Mesendoderm (in vitro differentiated cells): ENCODE data around the gene RAMACL. TPM values are rescaled to one million over a fixed set of nuclear protein-coding genes. Genes with fewer than 3 reads are reported as not detected.
"Not testable (repeated sequence)": the region's sequence is repeated elsewhere in the genome, so short reads cannot be mapped to it uniquely, and the experiment has no call there.

Source experiments
- DNase-seq: peaks from one replicate; pipeline ENCODE4 v3.0.0; 2013
- H2AK5ac ChIP-seq: 2 replicates; pipeline ENCODE4 v1.6.1; 2013; ENCODE audit warnings: low read length, inconsistent platforms
- H2BK120ac ChIP-seq: 2 replicates; pipeline ENCODE4 v1.6.1; 2013; ENCODE audit warnings: low read depth, mild to moderate bottlenecking, low read length, moderate library complexity, mixed read lengths
- H2BK15ac ChIP-seq: replicated peaks from 2 replicates; pipeline ENCODE4 v1.6.1; 2013; ENCODE audit warnings: low read depth, mild to moderate bottlenecking, moderate library complexity
- H2BK5ac ChIP-seq: 2 replicates; pipeline ENCODE4 v1.6.1; 2013; ENCODE audit warnings: low read length, inconsistent platforms
- H3K18ac ChIP-seq: 2 replicates; pipeline ENCODE4 v1.6.1; 2013; ENCODE audit warnings: mild to moderate bottlenecking, low read length, mixed read lengths
- H3K23ac ChIP-seq: one replicate; pipeline ENCODE4 v1.6.1; 2013; ENCODE audit warnings: low read length
- H3K27ac ChIP-seq: 2 replicates; pipeline ENCODE4 v1.5.1; 2013; ENCODE audit warnings: low read depth, mild to moderate bottlenecking, inconsistent platforms, low read length, moderate library complexity
- H3K27me3 ChIP-seq: 2 replicates; pipeline ENCODE4 v1.6.1; 2013; ENCODE audit warnings: low read length, control low read depth, mild to moderate bottlenecking, inconsistent platforms; ENCODE audit not compliant: insufficient read depth, poor library complexity
- H3K36me3 ChIP-seq: 2 replicates; pipeline ENCODE4 v1.6.1; 2013; ENCODE audit warnings: low read length, inconsistent platforms; ENCODE audit not compliant: control insufficient read depth, insufficient read depth
- H3K4ac ChIP-seq: one replicate; pipeline ENCODE4 v1.6.1; 2013; ENCODE audit warnings: low read depth, mild to moderate bottlenecking, low read length, moderate library complexity
- H3K4me1 ChIP-seq: 2 replicates; pipeline ENCODE4 v1.6.1; 2013; ENCODE audit warnings: low read depth, low read length, inconsistent platforms; ENCODE audit not compliant: control insufficient read depth
- H3K4me2 ChIP-seq: 2 replicates; pipeline ENCODE4 v1.6.1; 2013; ENCODE audit warnings: low read length
- H3K4me3 ChIP-seq: 2 replicates; pipeline ENCODE4 v1.5.1; 2013; ENCODE audit warnings: mild to moderate bottlenecking, low read length
- H3K56ac ChIP-seq: one replicate; pipeline ENCODE4 v1.6.1; 2013; ENCODE audit warnings: low read length
- H3K79me1 ChIP-seq: 2 replicates; pipeline ENCODE4 v1.6.1; 2013; ENCODE audit warnings: low read length, inconsistent platforms
- H3K79me2 ChIP-seq: 2 replicates; pipeline ENCODE4 v1.6.1; 2013; ENCODE audit warnings: mild to moderate bottlenecking, low read length; ENCODE audit not compliant: control insufficient read depth, insufficient read depth
- H3K9ac ChIP-seq: 2 replicates; pipeline ENCODE4 v1.6.1; 2013; ENCODE audit warnings: low read length, inconsistent platforms
- H4K5ac ChIP-seq: one replicate; pipeline ENCODE4 v1.6.1; 2013; ENCODE audit warnings: low read length
- H4K8ac ChIP-seq: one replicate; pipeline ENCODE4 v1.6.1; 2013; ENCODE audit warnings: low read depth, mild to moderate bottlenecking, control low read depth, low read length, moderate library complexity
- WGBS: extraction: QIAGEN DNeasy Blood & Tissue Kit; methylation state at CpG from one replicate; pipeline ENCODE4 v1.1.7; 2013; ENCODE audit warnings: low lambda C conversion rate, missing lambda C conversion rate; ENCODE audit not compliant: insufficient coverage; ENCODE audit errors: extremely low coverage; 5-methylcytosine and 5-hydroxymethylcytosine counted together
- polyA plus RNA-seq, 2 experiments: library from polyadenylated mRNA; stranded (reverse); fragments of 200-250 nt; gene quantifications; one replicate each; pipeline ENCODE4 v1.2.3, GENCODE V29; 2013

Gene RAMACL
- 0.32 TPM for polyA plus RNA-seq (2013, experiment 1 of 2)
- polyA plus RNA-seq (2013, experiment 2 of 2): 0.28 TPM

DNA sequence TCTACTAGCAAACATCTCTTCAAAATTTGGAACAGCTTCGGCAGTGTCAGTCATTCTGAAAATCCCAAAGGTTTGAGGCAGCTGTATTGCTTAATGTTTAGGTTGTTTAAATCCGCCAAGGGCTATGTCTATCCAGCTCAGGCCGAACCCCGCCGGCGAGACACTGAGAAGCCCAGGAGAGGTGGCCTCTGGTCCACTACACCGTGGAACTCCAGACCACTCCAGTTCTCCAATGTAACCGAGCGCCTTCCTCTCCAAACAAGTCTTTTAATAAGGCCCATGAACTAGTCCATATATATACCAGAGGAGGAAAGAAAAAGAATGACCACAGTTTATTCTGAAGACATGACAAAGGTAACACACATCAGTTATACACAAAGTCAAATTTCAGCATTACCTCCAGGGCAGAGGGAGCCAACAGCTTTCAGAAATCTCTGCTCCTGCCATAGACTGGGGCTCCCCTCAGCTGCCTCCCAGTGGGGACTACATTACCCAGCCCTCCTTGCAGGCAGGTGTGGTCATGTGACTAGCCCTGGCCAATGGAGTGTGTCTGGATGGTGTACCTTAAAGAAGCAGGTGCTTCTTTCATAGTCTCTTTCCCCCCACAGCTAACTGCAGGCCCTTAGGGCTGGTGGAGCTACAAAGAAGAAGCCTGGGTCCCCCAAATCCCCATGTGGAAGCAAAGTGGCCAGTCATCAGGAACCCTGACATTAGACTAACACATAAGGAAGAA, at the start of gene RAMACL:
Gene RAMACL, minus strand, starts transcription at position 255 of the 733 bp plus-strand sequence. Its CDS starts 201 bp downstream, at position 54.
- Histone ChIP-seq H3K4me3 (no peak within 1 kb of the TSS), H3K79me1 (no peaks in the 10 kb centered on the region), H2BK5ac (no peak within 1 kb of the TSS), H3K4ac (no peak within 1 kb of the TSS), H4K5ac (no peak within 1 kb of the TSS), H3K9ac (no peak within 1 kb of the TSS), H3K27me3 (no peaks in the 10 kb centered on the region), H3K4me1 (no peaks in the 10 kb centered on the region), H3K23ac (no peak within 1 kb of the TSS), H4K8ac (no peak within 1 kb of the TSS), H2BK120ac (no peak within 1 kb of the TSS), H3K4me2 (no peak within 1 kb of the TSS), H3K18ac (no peak within 1 kb of the TSS), H3K36me3 (no peaks in the 10 kb centered on the region), H3K56ac (no peak within 1 kb of the TSS), H2BK15ac (no peak within 1 kb of the TSS), H3K27ac (no peak within 1 kb of the TSS), H2AK5ac (no peak within 1 kb of the TSS), H3K79me2 (no peaks in the 10 kb centered on the region)
- no CpG with 5 or more reads among the region's 9 CpGs for WGBS
- DNase-seq: peak; percentile 75

GRCh38 chr6:166635013-166635970, 48.8 kb upstream of the RAMACL start:
- no peak for DNase-seq
- Histone ChIP-seq H2AK5ac (no peak overlapping the region), H3K9ac (no peak overlapping the region), H3K79me2 (no peaks in the 10 kb centered on the region), H2BK120ac (no peak overlapping the region), H3K4ac (no peak overlapping the region), H3K27me3 (no peaks in the 10 kb centered on the region), H3K36me3 (no peaks in the 10 kb centered on the region), H3K4me1 (peaks cover under 1% of the 10 kb centered on the region), H3K79me1 (no peaks in the 10 kb centered on the region), H3K27ac (no peak overlapping the region), H3K18ac (no peak overlapping the region), H4K5ac (no peak overlapping the region), H3K4me2 (no peak overlapping the region), H4K8ac (no peak overlapping the region), H3K56ac (no peak overlapping the region), H2BK5ac (no peak overlapping the region), H2BK15ac (no peak overlapping the region), H3K23ac (no peak overlapping the region), H3K4me3 (no peak overlapping the region)
- WGBS: 100% methylated on average over 3 of the region's 20 CpGs

DNA sequence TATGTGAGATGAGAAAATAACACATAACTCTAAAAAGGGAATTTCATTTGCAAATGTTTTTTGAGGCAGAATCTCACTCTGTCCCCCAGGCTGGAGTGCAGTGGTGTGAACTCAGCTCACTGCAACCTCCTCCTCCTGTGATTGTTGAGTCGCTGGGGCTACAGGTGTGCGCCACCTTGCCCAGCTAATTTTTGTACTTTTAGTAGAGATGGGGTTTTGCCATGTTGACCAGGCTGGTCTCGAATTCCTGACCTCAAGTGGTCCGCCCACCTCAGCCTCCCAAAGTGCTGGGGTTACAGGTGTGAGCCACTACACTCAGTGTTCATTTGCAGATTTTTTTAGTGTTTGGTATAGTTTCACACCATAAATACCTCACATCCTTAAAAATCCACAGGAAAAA, 48.1 kb upstream of the RAMACL start:
- not testable (repeated sequence) for H3K27me3 ChIP-seq, H2AK5ac ChIP-seq, H2BK15ac ChIP-seq, H3K18ac ChIP-seq, DNase-seq, H3K4me2 ChIP-seq, H3K79me2 ChIP-seq, H3K23ac ChIP-seq, H3K79me1 ChIP-seq, H4K5ac ChIP-seq, H3K27ac ChIP-seq, H3K4me1 ChIP-seq, H2BK5ac ChIP-seq, H3K4me3 ChIP-seq, H3K56ac ChIP-seq, H4K8ac ChIP-seq, H3K36me3 ChIP-seq, H3K4ac ChIP-seq, H2BK120ac ChIP-seq, H3K9ac ChIP-seq
- WGBS: no CpG with 5 or more reads among the region's 4 CpGs

GRCh38 chr6:166633732-166634535, 47.5 kb upstream of the RAMACL start:
- Histone ChIP-seq H3K23ac (no peak overlapping the region), H3K4me2 (no peak overlapping the region), H2BK5ac (no peak overlapping the region), H3K79me1 (no peaks in the 10 kb centered on the region), H3K56ac (no peak overlapping the region), H2BK120ac (no peak overlapping the region), H3K18ac (no peak overlapping the region), H3K4ac (no peak overlapping the region), H3K79me2 (no peaks in the 10 kb centered on the region), H3K4me1 (no peaks in the 10 kb centered on the region), H3K36me3 (no peaks in the 10 kb centered on the region), H3K4me3 (no peak overlapping the region), H2BK15ac (no peak overlapping the region), H4K8ac (no peak overlapping the region), H2AK5ac (no peak overlapping the region), H3K27me3 (no peaks in the 10 kb centered on the region), H4K5ac (no peak overlapping the region), H3K27ac (no peak overlapping the region), H3K9ac (no peak overlapping the region)
- no CpG with 5 or more reads among the region's 26 CpGs for WGBS
- DNase-seq: no peak

- H2BK5ac ChIP-seq: no peak overlapping the region
- H4K5ac ChIP-seq: no peak overlapping the region
- no peak overlapping the region for H3K56ac ChIP-seq
- no peaks in the 10 kb centered on the region for H3K36me3 ChIP-seq
- no peak overlapping the region for H2BK15ac ChIP-seq
- H3K79me1 ChIP-seq: no peaks in the 10 kb centered on the region
- H3K79me2 ChIP-seq: no peaks in the 10 kb centered on the region
- no CpG with 5 or more reads among the region's 11 CpGs for WGBS
- H3K4me1 ChIP-seq: no peaks in the 10 kb centered on the region
- no peak overlapping the region for H3K4ac ChIP-seq
- H2BK120ac ChIP-seq: no peak overlapping the region
- no peaks in the 10 kb centered on the region for H3K27me3 ChIP-seq
- H3K9ac ChIP-seq: no peak overlapping the region
- H3K4me2 ChIP-seq: no peak overlapping the region
- DNase-seq: no peak
- H3K23ac ChIP-seq: no peak overlapping the region
- no peak overlapping the region for H3K4me3 ChIP-seq
- H3K27ac ChIP-seq: no peak overlapping the region
- no peak overlapping the region for H2AK5ac ChIP-seq
- H3K18ac ChIP-seq: no peak overlapping the region
- no peak overlapping the region for H4K8ac ChIP-seq
Observed at GRCh38 chr6:166632731-166633130, 46.3 kb upstream of the RAMACL start.
